Ascending aorta (tissue), 2 donors: ENCODE results near the gene GTSE1. TPM values are rescaled to one million over a fixed set of nuclear protein-coding genes. Genes with fewer than 3 reads are reported as not detected.
A peak's percentile ranks its signal among the peaks of the same experiment; 100 is the strongest.

Experiments
- DNase-seq, 2 donors: peaks; one replicate each; pipeline ENCODE4 v3.0.0-alpha.2; 2019; ENCODE audit warnings: low spot score in 2 of 2
- H3K27ac ChIP-seq, 2 donors: fragments of 200-600 bp; sonication (generic); one replicate each; pipeline ENCODE4 v1.5.1; 2016 to 2017; ENCODE audit warnings: mild to moderate bottlenecking in 1 of 2
- H3K27me3 ChIP-seq: fragments of 200-600 bp; sonication (generic); one replicate; pipeline ENCODE4 v1.5.1; 2017
- H3K36me3 ChIP-seq, 2 donors: fragments of 200-600 bp; sonication (generic); one replicate each; pipeline ENCODE4 v1.5.1; 2016
- H3K4me1 ChIP-seq, 2 donors: fragments of 200-600 bp; sonication (generic); one replicate each; pipeline ENCODE4 v1.5.1; 2016 to 2017; ENCODE audit warnings: mild to moderate bottlenecking in 1 of 2
- H3K4me3 ChIP-seq, 2 donors: fragments of 200-600 bp; sonication (generic); one replicate each; pipeline ENCODE4 v1.5.1; 2016 to 2017; ENCODE audit warnings: mild to moderate bottlenecking in 1 of 2
- H3K9me3 ChIP-seq, 2 donors: fragments of 200-600 bp; sonication (generic); one replicate each; pipeline ENCODE4 v1.5.1; 2016
- intact Hi-C: fragments of 100-400 bp; cut with DNase I; formaldehyde crosslinking; loops from one replicate; pipeline ENCODE4 v1.15.1; 2023
- total RNA-seq: library from RNA; depleted of rRNA; stranded (reverse); fragments of >200 nt; gene quantifications from one replicate; pipeline ENCODE4 v1.1.0, GENCODE V29; 2016
- TF ChIP-seq, protein P1 (sequence below), 3 experiments: fragments of 200-600 bp in 2 of 3; fragments of 450-650 bp in 1 of 3; sonication (generic) in 2 of 3; IDR thresholded peaks; one replicate each; pipeline ENCODE4 v1.5.1; 2016 to 2019; ENCODE audit warnings: antibody characterized with exemption in 3 of 3, mild to moderate bottlenecking in 1 of 3, moderate library complexity in 1 of 3

GTSE1 gene
- total RNA-seq, 1 donor from 2014 or later = not detected

DNA sequence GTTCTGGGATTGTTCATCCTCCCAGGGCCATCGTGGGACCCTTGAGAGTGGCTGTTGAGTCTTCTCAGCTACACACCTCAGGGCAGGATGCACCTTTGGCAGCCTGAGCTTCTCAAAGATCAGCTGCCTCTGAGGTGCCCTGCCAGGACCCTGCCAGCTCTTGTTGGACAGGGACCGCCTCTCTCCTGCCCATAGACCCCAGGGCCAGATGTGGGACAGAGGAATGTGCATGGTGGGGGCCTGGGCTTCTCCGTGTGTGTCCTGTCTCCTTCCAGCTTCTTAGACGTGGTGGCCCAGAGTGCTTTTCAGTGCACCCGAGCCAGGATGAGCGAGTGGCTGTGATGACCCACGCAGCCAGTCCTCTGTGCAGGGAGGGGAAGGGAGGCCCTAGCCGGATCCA is 32.9 kb downstream of the GTSE1 start:
- Histone ChIP-seq H3K27ac (no peak overlapping the region), H3K4me1 (no peaks in the 10 kb centered on the region), H3K9me3 (no peaks in the 10 kb centered on the region), H3K27me3 (no peaks in the 10 kb centered on the region), H3K4me3 (no peak overlapping the region), H3K36me3 (no peaks in the 10 kb centered on the region)
- TF ChIP-seq, protein P1, sequence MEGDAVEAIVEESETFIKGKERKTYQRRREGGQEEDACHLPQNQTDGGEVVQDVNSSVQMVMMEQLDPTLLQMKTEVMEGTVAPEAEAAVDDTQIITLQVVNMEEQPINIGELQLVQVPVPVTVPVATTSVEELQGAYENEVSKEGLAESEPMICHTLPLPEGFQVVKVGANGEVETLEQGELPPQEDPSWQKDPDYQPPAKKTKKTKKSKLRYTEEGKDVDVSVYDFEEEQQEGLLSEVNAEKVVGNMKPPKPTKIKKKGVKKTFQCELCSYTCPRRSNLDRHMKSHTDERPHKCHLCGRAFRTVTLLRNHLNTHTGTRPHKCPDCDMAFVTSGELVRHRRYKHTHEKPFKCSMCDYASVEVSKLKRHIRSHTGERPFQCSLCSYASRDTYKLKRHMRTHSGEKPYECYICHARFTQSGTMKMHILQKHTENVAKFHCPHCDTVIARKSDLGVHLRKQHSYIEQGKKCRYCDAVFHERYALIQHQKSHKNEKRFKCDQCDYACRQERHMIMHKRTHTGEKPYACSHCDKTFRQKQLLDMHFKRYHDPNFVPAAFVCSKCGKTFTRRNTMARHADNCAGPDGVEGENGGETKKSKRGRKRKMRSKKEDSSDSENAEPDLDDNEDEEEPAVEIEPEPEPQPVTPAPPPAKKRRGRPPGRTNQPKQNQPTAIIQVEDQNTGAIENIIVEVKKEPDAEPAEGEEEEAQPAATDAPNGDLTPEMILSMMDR (IDR thresholded peaks at IDR 0.05) = no peak
- intact Hi-C loops = loop anchor here (10.0 kb wide), 1 partner anchor 65 kb away; the partner anchor contains the start of genes PKDREJ and TTC38
- no peak for DNase-seq

DNA sequence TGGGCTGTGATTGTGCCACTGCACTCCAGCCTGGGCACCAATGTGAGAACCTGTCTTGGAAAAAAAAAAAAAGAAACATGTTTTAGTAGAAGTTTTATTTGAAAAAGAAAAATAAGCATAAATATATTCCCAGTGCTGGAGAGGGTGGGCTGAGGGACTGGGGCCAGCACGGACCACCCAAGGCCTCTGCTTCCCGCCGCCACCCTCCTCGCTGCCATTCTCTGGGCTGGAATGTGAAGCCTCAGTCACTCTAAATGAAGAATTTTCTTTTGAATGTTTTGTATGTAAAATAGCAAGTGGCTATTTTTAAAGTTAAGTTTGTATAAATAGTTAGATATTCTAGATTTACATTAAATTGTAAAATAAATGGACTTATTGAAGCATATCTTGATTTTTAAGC is 33.8 kb downstream of the GTSE1 start:
- no peak for DNase-seq
- H3K4me1 ChIP-seq = no peaks in the 10 kb centered on the region
- H3K27ac ChIP-seq = no peak overlapping the region
- no peaks in the 10 kb centered on the region for H3K36me3 ChIP-seq
- TF ChIP-seq, protein P1 (IDR thresholded peaks at IDR 0.05) = no peak
- no peaks in the 10 kb centered on the region for H3K9me3 ChIP-seq
- intact Hi-C loops = loop anchor here (10.0 kb wide), 1 partner anchor 66 kb away; the partner anchor contains the start of genes PKDREJ and TTC38
- no peak overlapping the region for H3K4me3 ChIP-seq
- no peaks in the 10 kb centered on the region for H3K27me3 ChIP-seq

DNA sequence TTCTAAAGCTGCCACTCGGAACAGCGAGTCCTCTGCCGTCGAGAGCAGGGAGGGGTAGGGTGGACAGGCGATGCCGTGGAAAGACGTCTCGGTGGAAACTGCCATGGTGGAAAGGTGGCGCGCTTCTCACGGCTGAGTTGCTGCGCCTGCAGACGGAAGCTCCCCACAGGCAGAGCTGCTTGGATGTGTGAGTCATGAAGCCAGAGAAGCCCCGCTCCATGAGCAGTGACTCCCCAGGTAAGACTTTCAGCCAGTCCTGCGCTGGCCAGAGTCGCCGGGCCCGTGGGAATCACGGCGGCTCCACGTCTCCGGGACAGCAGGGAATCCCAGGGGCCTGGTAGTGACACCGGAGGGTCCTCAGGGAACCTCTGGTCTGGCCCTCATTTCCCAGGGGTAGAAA is 34.8 kb downstream of the GTSE1 start:
- Histone ChIP-seq H3K27me3 (no peaks in the 10 kb centered on the region), H3K36me3 (no peaks in the 10 kb centered on the region), H3K9me3 (no peaks in the 10 kb centered on the region), H3K4me3 (no peak overlapping the region), H3K4me1 (peaks cover 0 to under 1% of the 10 kb centered on the region in 2 donors), H3K27ac (no peak overlapping the region)
- DNase-seq = no peak
- intact Hi-C loops = loop anchor here (10.0 kb wide), 1 partner anchor 67 kb away; the partner anchor contains the start of genes PKDREJ and TTC38
- TF ChIP-seq, protein P1 (IDR thresholded peaks at IDR 0.05) = no peak

DNA sequence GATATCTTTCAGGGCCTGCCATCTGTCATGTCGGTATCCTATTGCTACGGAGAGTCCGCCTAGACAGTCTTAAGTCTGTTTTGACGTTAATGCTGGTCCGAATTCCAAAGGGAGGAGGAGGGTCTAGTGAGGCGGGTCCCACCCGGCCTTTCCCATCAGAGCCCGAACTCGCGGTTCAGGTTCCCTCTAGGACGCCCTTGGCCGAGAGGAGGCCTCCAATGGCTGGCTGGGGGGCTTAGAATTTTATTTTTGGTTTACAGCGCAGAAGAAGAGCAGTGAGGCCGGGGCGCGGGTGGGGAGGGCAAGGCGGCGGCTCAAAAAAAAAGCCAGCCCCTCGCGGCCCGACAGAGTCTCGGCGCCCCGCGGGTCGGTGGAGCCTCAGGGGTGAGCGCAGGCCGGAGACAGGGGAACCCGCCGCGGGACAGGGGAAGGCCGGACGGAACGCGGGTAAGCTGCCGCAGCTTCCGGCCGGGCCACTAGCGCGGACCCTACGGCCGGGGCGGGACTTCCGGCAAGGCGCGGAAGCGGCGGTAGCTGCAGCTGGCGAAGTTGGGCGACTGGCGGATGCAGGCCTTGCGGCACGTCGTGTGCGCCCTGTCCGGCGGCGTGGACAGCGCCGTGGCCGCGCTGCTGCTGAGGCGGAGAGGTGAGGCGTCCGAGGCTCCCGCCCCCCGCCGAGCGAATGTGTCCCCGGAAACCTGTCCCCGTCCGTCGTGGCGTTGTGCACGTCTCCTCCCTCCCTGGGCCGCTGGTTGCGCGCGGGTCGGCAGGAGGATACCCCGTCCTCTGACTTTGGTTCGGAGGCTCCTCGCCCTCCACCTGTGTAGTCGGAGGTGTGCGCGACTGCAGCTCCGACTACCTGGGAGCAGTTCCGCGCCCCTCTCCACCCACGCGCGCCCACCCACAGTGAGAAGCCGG is 38.8 kb downstream of the GTSE1 start, which contains the start of gene TRMU:
TRMU (plus strand) TSS at position 514 of the 918 bp plus-strand sequence; CDS start at position 565, 51 bp downstream.
- Histone ChIP-seq H3K4me1 (peaks cover 6 to 7% of the 10 kb centered on the region in 2 donors), H3K27me3 (no peaks in the 10 kb centered on the region), H3K9me3 (no peaks in the 10 kb centered on the region), H3K4me3 (peak within 1 kb of the TSS; percentile 71 to 76), H3K27ac (peak within 1 kb of the TSS; percentile 89 to 91), H3K36me3 (peaks cover 16 to 28% of the 10 kb centered on the region in 2 donors)
- intact Hi-C loops = loop anchor here (5.0 to 10.0 kb wide), 2 partner anchors 71 to 183 kb away; partner anchors contain the start of genes PKDREJ, PPARA and TTC38
- TF ChIP-seq, protein P1 (IDR thresholded peaks at IDR 0.05) = no peak
- peak; percentile 23 to 88 for DNase-seq

DNA sequence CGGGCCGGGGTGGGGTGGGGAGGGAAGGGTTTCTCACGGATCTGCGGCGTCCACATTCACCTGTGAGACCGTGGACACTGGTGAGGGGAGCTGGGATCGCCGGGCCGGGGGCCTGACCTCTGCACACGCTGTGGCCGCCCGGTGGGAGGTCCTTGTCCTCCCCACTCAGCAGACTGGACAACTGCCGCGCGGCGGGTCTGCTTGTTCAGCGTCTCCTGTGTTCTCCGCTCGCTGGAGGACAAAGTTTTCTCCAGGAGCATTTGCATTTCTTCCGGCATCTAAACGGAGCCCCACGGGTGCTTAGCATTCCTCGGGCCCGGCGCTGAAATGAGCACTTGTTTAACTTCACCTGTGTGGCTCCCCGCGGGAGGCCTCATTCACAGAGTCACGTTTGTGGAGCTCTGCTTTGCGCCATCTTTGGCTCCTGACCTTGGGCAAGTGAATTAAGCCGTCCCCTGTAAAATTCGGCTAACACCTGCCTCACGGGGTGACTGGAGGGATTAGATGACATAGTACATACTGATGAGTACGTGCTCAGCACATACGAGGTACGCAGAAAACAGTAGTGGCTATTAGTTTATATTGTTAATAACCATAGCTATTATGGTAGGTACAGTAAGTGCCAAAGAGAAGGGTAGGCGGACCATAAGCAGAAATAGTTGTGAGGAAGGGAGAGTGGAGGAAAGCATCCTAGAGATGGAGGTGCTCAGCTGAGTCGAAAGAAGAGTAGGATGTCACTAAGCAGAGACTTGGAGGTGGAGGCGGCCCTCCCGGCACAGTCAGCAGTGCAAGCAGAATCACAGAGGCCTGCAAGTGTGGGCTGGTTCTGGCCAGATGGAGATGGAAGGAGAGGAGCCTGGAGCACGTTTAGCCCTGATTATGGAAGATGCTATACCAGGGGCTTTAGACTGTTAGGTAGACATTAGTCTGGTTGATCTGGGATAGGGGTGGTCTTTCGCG is 39.7 kb downstream of the GTSE1 start:
- H3K27me3 ChIP-seq = no peaks in the 10 kb centered on the region
- peaks cover 6 to 7% of the 10 kb centered on the region in 2 donors for H3K4me1 ChIP-seq
- intact Hi-C loops = loop anchor here (5.0 to 10.0 kb wide), 2 partner anchors 72 to 184 kb away; partner anchors contain the start of genes PKDREJ, PPARA and TTC38
- H3K4me3 ChIP-seq = peak overlapping the region; percentile 71 to 76
- TF ChIP-seq, protein P1 (IDR thresholded peaks at IDR 0.05) = no peak
- no peaks in the 10 kb centered on the region for H3K9me3 ChIP-seq
- peaks cover 22 to 38% of the 10 kb centered on the region in 2 donors for H3K36me3 ChIP-seq
- DNase-seq = no peak
- peak overlapping the region in 1 of 2 donors; percentile 91 for H3K27ac ChIP-seq
